ENCODE measurements around the gene CDC73.

GRCh38 chr1:193079187-193079586 is 42.6 kb upstream of the CDC73 start:
- TF ChIP-seq CTCF (IDR thresholded peaks at IDR 0.05; ENCODE audit: poor library complexity) (no peak), EZH2 (IDR thresholded peaks at IDR 0.05; ENCODE audit: borderline replicate concordance) (no peak), EZH2phosphoT487 (IDR thresholded peaks at IDR 0.05; ENCODE audit: low read depth, severe bottlenecking, unreplicated experiment) (no peak)

All from hepatocyte (in vitro differentiated cells).